ENCODE measurements around the gene MXI1. TPM values are rescaled to one million over a fixed set of nuclear protein-coding genes. Genes with fewer than 3 reads are reported as not detected.

Gene MXI1
- total and polyA plus RNA-seq, 4 donors: 9.6 to 52.0 (median 14.2) TPM

- DNase-seq (ENCODE audit: low spot score): no peak
- Histone ChIP-seq H3K36me3 (ENCODE audit: control insufficient read depth in 4 of 4, insufficient read depth in 3 of 4, low read depth in 1 of 4, low read length in 3 of 4) (no peaks in the 10 kb centered on the region), H3K4me1 (ENCODE audit: control insufficient read depth in 4 of 4, insufficient read depth in 4 of 4, low read length in 3 of 4) (no peaks in the 10 kb centered on the region), H3K9ac (ENCODE audit: low read depth in 1 of 2, low read length in 2 of 2) (no peak overlapping the region), H3K27ac (ENCODE audit: low read depth in 1 of 2, low read length in 2 of 2) (no peak overlapping the region), H3K4me3 (ENCODE audit: low read depth in 1 of 3, low read length in 3 of 3) (no peak overlapping the region), H3K9me3 (ENCODE audit: control insufficient read depth in 4 of 4, low read length in 3 of 4) (no peaks in the 10 kb centered on the region), H3K27me3 (ENCODE audit: control insufficient read depth in 4 of 4, insufficient read depth in 4 of 4, low read length in 3 of 4) (no peaks in the 10 kb centered on the region)
- WGBS: 96% methylated on average over 3 of the region's 3 CpGs
- TF ChIP-seq REST (IDR thresholded peaks at IDR 0.05) (no peak), NR2F2 (IDR thresholded peaks at IDR 0.05) (no peak), TAF1 (conservative IDR thresholded peaks at IDR 0.05) (no peak), FOXA1 (IDR thresholded peaks at IDR 0.05) (no peak), EGR1 (IDR thresholded peaks at IDR 0.05; ENCODE audit: low read depth in 2 of 2) (no peak), FOXA2 (IDR thresholded peaks at IDR 0.05) (no peak), YY1 (IDR thresholded peaks at IDR 0.05) (no peak), CTCF (IDR thresholded peaks at IDR 0.05; ENCODE audit: low read depth, low read length, missing input control) (no peak), RAD21 (IDR thresholded peaks at IDR 0.05) (no peak), HNF4G (IDR thresholded peaks at IDR 0.05) (no peak), RXRA (IDR thresholded peaks at IDR 0.05) (no peak), GABPA (IDR thresholded peaks at IDR 0.05 in 1 of 2, conservative IDR thresholded peaks at IDR 0.05 in 1 of 2) (no peak), ATF3 (IDR thresholded peaks at IDR 0.05) (no peak), HNF4A (conservative IDR thresholded peaks at IDR 0.05) (no peak), SP1 (IDR thresholded peaks at IDR 0.05) (no peak), ZBTB33 (IDR thresholded peaks at IDR 0.05) (no peak), JUND (IDR thresholded peaks at IDR 0.05) (no peak)
- TF ChIP-seq, protein P1, sequence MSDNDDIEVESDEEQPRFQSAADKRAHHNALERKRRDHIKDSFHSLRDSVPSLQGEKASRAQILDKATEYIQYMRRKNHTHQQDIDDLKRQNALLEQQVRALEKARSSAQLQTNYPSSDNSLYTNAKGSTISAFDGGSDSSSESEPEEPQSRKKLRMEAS (IDR thresholded peaks at IDR 0.05): no peak
These were observed 17.2 kb upstream of the MXI1 start for GRCh38 chr10:110190170-110190569.
